ENCODE measurements around the gene CAMTA1.

Gene CAMTA1

GRCh38 chr1:7745783-7746182, 960.5 kb downstream of the CAMTA1 start:
- no peak for DNase-seq

GRCh38 chr1:7747605-7748004, 962.4 kb downstream of the CAMTA1 start:
- no peak for DNase-seq

- no peak for DNase-seq
These were observed 963.9 kb downstream of the CAMTA1 start for GRCh38 chr1:7749126-7749525.

- DNase-seq = no peak
These were observed 965.9 kb downstream of the CAMTA1 start for GRCh38 chr1:7751174-7751573.

GRCh38 chr1:7752512-7753417, 967.5 kb downstream of the CAMTA1 start:
- peak; percentile 15 for DNase-seq

- no peak for DNase-seq
These were observed 968.4 kb downstream of the CAMTA1 start for GRCh38 chr1:7753641-7754040.

- no peak for DNase-seq
These were observed 969.0 kb downstream of the CAMTA1 start for GRCh38 chr1:7754234-7754633.

GRCh38 chr1:7755448-7755847, 970.2 kb downstream of the CAMTA1 start:
- DNase-seq = no peak

- DNase-seq = no peak
These were observed 975.0 kb downstream of the CAMTA1 start for GRCh38 chr1:7760245-7760644.

GRCh38 chr1:7761103-7761502, 975.8 kb downstream of the CAMTA1 start:
- DNase-seq = no peak

GRCh38 chr1:7767176-7767575, 981.9 kb downstream of the CAMTA1 start:
- DNase-seq = no peak

GRCh38 chr1:7768583-7768982, 983.3 kb downstream of the CAMTA1 start:
- no peak for DNase-seq

GRCh38 chr1:7769673-7770412, 984.6 kb downstream of the CAMTA1 start:
- no peak for DNase-seq

- no peak for DNase-seq
These were observed 985.4 kb downstream of the CAMTA1 start for GRCh38 chr1:7770669-7770996.

- DNase-seq = peak; percentile 77
These were observed 986.0 kb downstream of the CAMTA1 start, which contains the start of gene VAMP3 for GRCh38 chr1:7770997-7771822. TSS of gene VAMP3 (plus strand) at chr1:7771296. CDS start at chr1:7771384, 88 bp downstream.

- no peak for DNase-seq
These were observed 986.6 kb downstream of the CAMTA1 start for GRCh38 chr1:7771823-7772299.

GRCh38 chr1:7777591-7777990, 992.3 kb downstream of the CAMTA1 start:
- DNase-seq = no peak

- DNase-seq = no peak
These were observed 992.9 kb downstream of the CAMTA1 start for GRCh38 chr1:7778133-7778628.

- no peak for DNase-seq
These were observed 995.7 kb downstream of the CAMTA1 start for GRCh38 chr1:7780976-7781375.

- DNase-seq = no peak
These were observed 996.2 kb downstream of the CAMTA1 start for GRCh38 chr1:7781501-7781900.

GRCh38 chr1:7781923-7782495, 996.8 kb downstream of the CAMTA1 start:
- no peak for DNase-seq

- peak; percentile 13 for DNase-seq
These were observed 998.0 kb downstream of the CAMTA1 start for GRCh38 chr1:7783178-7783711.
